DND-41 (cell line): ENCODE data around the gene EMC10.

Experiments used
- ATAC-seq: fragments of 200-7000 bp; cut with Tn5 transposase; 3 replicates; pipeline ENCODE4 v1.9.1; 2021; ENCODE audit warnings: low read depth; ENCODE audit not compliant: insufficient read depth
- DNase-seq: peaks from one replicate; pipeline ENCODE4 v3.0.0-alpha.2; 2020
- H2AFZ ChIP-seq: 2 replicates; pipeline ENCODE4 v1.6.0; 2012; ENCODE audit warnings: low read depth, low read length
- H3K27ac ChIP-seq: 2 replicates; pipeline ENCODE4 v1.5.1; 2012; ENCODE audit warnings: low read length, inconsistent platforms
- H3K27me3 ChIP-seq: fragments of 200-600 bp; sonication (generic); 2 replicates; pipeline ENCODE4 v1.6.0; 2012; ENCODE audit warnings: low read length, mild to moderate bottlenecking, inconsistent platforms; ENCODE audit not compliant: insufficient read depth, poor library complexity
- H3K36me3 ChIP-seq: 2 replicates; pipeline ENCODE4 v1.5.1; 2012; ENCODE audit warnings: low read length, inconsistent platforms; ENCODE audit not compliant: insufficient read depth
- H3K4me1 ChIP-seq: 2 replicates; pipeline ENCODE4 v1.5.1; 2012; ENCODE audit warnings: mild to moderate bottlenecking, low read length; ENCODE audit not compliant: insufficient read depth
- H3K4me2 ChIP-seq: 2 replicates; pipeline ENCODE4 v1.6.0; 2012; ENCODE audit warnings: mild to moderate bottlenecking, moderate library complexity, low read length, inconsistent platforms; ENCODE audit not compliant: insufficient read depth
- H3K4me3 ChIP-seq, 2 experiments: fragments of 200-600 bp in 1 of 2; shearing (Covaris generic) in 1 of 2; 2 replicates each; pipeline ENCODE4 v1.5.1; 2012 to 2016; ENCODE audit warnings: inconsistent platforms in 2 of 2, low read length in 2 of 2, mild to moderate bottlenecking in 2 of 2, low read depth in 1 of 2, moderate library complexity in 1 of 2
- H3K79me2 ChIP-seq: 2 replicates; pipeline ENCODE4 v1.6.0; 2012; ENCODE audit warnings: low read length, inconsistent platforms; ENCODE audit not compliant: insufficient read depth
- H3K9ac ChIP-seq: 2 replicates; pipeline ENCODE4 v1.6.0; 2012; ENCODE audit warnings: low read depth, mild to moderate bottlenecking, inconsistent platforms, low read length, moderate library complexity
- H3K9me3 ChIP-seq: 2 replicates; pipeline ENCODE4 v1.5.1; 2012; ENCODE audit warnings: low read length, moderate library complexity, mild to moderate bottlenecking, inconsistent platforms; ENCODE audit not compliant: insufficient read depth, severe bottlenecking
- H4K20me1 ChIP-seq: 2 replicates; pipeline ENCODE4 v1.6.0; 2012; ENCODE audit warnings: low read length; ENCODE audit not compliant: insufficient read depth
- CTCF ChIP-seq: IDR thresholded peaks from 2 replicates; pipeline ENCODE4 v1.5.1; 2012; ENCODE audit warnings: borderline replicate concordance, low read length, moderate library complexity, mild to moderate bottlenecking; ENCODE audit not compliant: poor library complexity, severe bottlenecking; ENCODE audit errors: extremely low read depth
- EZH2 ChIP-seq: IDR thresholded peaks from 3 replicates; pipeline ENCODE4 v1.6.1; 2012; ENCODE audit warnings: borderline replicate concordance, low read depth, mild to moderate bottlenecking, moderate library complexity, low read length, inconsistent platforms; ENCODE audit not compliant: severe bottlenecking

EMC10 gene

GRCh38 chr19:50497022-50497405 is 20.7 kb downstream of the EMC10 start:
- no peak overlapping the region for H3K4me2 ChIP-seq
- no peaks in the 10 kb centered on the region for H3K4me1 ChIP-seq
- H3K4me3 ChIP-seq, result no peak overlapping the region
- ATAC-seq, result no peak
- no peaks in the 10 kb centered on the region for H3K36me3 ChIP-seq
- no peaks in the 10 kb centered on the region for H3K9me3 ChIP-seq
- no peak for DNase-seq
- no peak overlapping the region for H3K9ac ChIP-seq
- H3K27me3 ChIP-seq, result peaks cover 5% of the 10 kb centered on the region
- H3K79me2 ChIP-seq, result no peaks in the 10 kb centered on the region
- no peak overlapping the region for H2AFZ ChIP-seq
- no peak overlapping the region for H3K27ac ChIP-seq
- TF ChIP-seq CTCF (no peak), EZH2 (no peak)
- no peaks in the 10 kb centered on the region; the same call in 1 of the 2 replicates for H4K20me1 ChIP-seq

- no peak overlapping the region for H3K4me3 ChIP-seq
- ATAC-seq, result no peak
- H3K36me3 ChIP-seq, result no peaks in the 10 kb centered on the region
- H3K79me2 ChIP-seq, result no peaks in the 10 kb centered on the region
- H2AFZ ChIP-seq, result no peak overlapping the region
- H3K4me2 ChIP-seq, result no peak overlapping the region
- no peaks in the 10 kb centered on the region for H3K9me3 ChIP-seq
- no peaks in the 10 kb centered on the region for H3K27me3 ChIP-seq
- H3K9ac ChIP-seq, result no peak overlapping the region
- no peaks in the 10 kb centered on the region for H3K4me1 ChIP-seq
- DNase-seq, result no peak
- no peak for TF ChIP-seq CTCF
- no peak for TF ChIP-seq EZH2
- H4K20me1 ChIP-seq, result no peaks in the 10 kb centered on the region; the same call in 1 of the 2 replicates
- H3K27ac ChIP-seq, result no peak overlapping the region
These were observed 22.1 kb downstream of the EMC10 start for GRCh38 chr19:50498219-50499056.

- peak; percentile 33; the same call in 1 of the 3 replicates for ATAC-seq
- Histone ChIP-seq H3K36me3 (no peaks in the 10 kb centered on the region), H3K27ac (no peak overlapping the region), H4K20me1 (no peaks in the 10 kb centered on the region; the same call in 1 of the 2 replicates), H3K79me2 (no peaks in the 10 kb centered on the region), H3K9ac (no peak overlapping the region), H3K4me3 (no peak overlapping the region), H2AFZ (no peak overlapping the region), H3K9me3 (no peaks in the 10 kb centered on the region), H3K4me2 (no peak overlapping the region), H3K4me1 (no peaks in the 10 kb centered on the region), H3K27me3 (no peaks in the 10 kb centered on the region)
- DNase-seq, result no peak
- TF ChIP-seq CTCF, result no peak
- TF ChIP-seq EZH2, result no peak
These were observed 23.9 kb downstream of the EMC10 start for GRCh38 chr19:50500060-50500752.
